ENCODE results near the gene MYH14. TPM values are rescaled to one million over a fixed set of nuclear protein-coding genes. Genes with fewer than 3 reads are reported as not detected.

MYH14 gene
- total RNA-seq, 1 donor from 2014 or later: 1.6 TPM

DNA sequence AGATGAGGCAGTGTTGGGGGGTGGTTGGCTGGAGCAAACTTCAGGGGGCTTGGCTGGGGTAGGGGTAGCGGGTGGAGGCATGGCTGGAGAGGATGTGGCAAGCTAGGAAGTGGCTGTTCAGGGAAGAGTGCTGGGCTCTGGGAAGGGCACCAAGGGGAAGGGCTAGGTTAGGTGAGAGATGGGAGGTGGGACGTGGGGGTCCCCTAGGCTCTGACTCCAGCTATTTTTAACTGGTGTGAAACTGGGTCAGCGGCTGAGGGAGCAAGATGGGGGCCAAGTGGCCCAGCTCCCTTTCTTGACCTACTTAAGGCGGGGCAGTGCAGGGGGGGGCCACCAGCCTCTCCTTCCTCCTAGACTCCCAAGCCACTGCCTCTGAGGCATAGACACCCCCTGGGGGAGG lies 118.4 kb downstream of the MYH14 start:
- Mint-ChIP-seq H3K27ac (no peak overlapping the region), H3K4me3 (no peak overlapping the region), H3K9me3 (no peaks in the 10 kb centered on the region), H3K4me1 (peaks cover 20% of the 10 kb centered on the region), H3K36me3 (no peaks in the 10 kb centered on the region), H3K27me3 (ENCODE audit: insufficient read depth, low read depth) (peaks cover 25% of the 10 kb centered on the region)
- Histone ChIP-seq H3K27ac (no peak overlapping the region), H3K9me3 (ENCODE audit: low read depth) (no peaks in the 10 kb centered on the region), H3K4me3 (no peak overlapping the region), H3F3A (ENCODE audit: low read depth) (peaks cover 10% of the 10 kb centered on the region), H3K4me1 (peaks cover 3% of the 10 kb centered on the region), H3K79me2 (ENCODE audit: low read depth) (no peaks in the 10 kb centered on the region), H2AFZ (replicated peaks) (no peak overlapping the region), H3K4me2 (no peak overlapping the region), H4K20me1 (ENCODE audit: low read depth) (peaks cover 25% of the 10 kb centered on the region), H3K27me3 (peaks cover 11% of the 10 kb centered on the region), H3K36me3 (no peaks in the 10 kb centered on the region), H3K9ac (no peak overlapping the region)
- no peak for DNase-seq (ENCODE audit: low spot score)
- TF ChIP-seq EZH2 (IDR thresholded peaks at IDR 0.05) (no peak), CTCF (IDR thresholded peaks at IDR 0.05) (no peak), EZH2phosphoT487 (IDR thresholded peaks at IDR 0.05) (no peak)

GRCh38 chr19:50322234-50322633 lies 118.8 kb downstream of the MYH14 start:
- H3K36me3 ChIP-seq: no peaks in the 10 kb centered on the region
- no peaks in the 10 kb centered on the region for H3K36me3 Mint-ChIP-seq
- H4K20me1 ChIP-seq (ENCODE audit: low read depth): peaks cover 29% of the 10 kb centered on the region
- peaks cover 24% of the 10 kb centered on the region for H3K4me1 Mint-ChIP-seq
- no peak overlapping the region for H3K27ac Mint-ChIP-seq
- no peak overlapping the region for H3K9ac ChIP-seq
- peaks cover 15% of the 10 kb centered on the region for H3K27me3 ChIP-seq
- TF ChIP-seq EZH2phosphoT487 (IDR thresholded peaks at IDR 0.05) (no peak), EZH2 (IDR thresholded peaks at IDR 0.05) (no peak), CTCF (IDR thresholded peaks at IDR 0.05) (no peak)
- H2AFZ ChIP-seq (replicated peaks): no peak overlapping the region
- H3K9me3 ChIP-seq (ENCODE audit: low read depth): no peaks in the 10 kb centered on the region
- no peak for DNase-seq (ENCODE audit: low spot score)
- peaks cover 10% of the 10 kb centered on the region for H3F3A ChIP-seq (ENCODE audit: low read depth)
- H3K4me1 ChIP-seq: peaks cover 3% of the 10 kb centered on the region
- no peak overlapping the region for H3K4me3 ChIP-seq
- no peak overlapping the region for H3K4me2 ChIP-seq
- H3K4me3 Mint-ChIP-seq: no peak overlapping the region
- H3K27me3 Mint-ChIP-seq (ENCODE audit: insufficient read depth, low read depth): peaks cover 27% of the 10 kb centered on the region
- H3K79me2 ChIP-seq (ENCODE audit: low read depth): no peaks in the 10 kb centered on the region
- no peaks in the 10 kb centered on the region for H3K9me3 Mint-ChIP-seq
- H3K27ac ChIP-seq: no peak overlapping the region

DNA sequence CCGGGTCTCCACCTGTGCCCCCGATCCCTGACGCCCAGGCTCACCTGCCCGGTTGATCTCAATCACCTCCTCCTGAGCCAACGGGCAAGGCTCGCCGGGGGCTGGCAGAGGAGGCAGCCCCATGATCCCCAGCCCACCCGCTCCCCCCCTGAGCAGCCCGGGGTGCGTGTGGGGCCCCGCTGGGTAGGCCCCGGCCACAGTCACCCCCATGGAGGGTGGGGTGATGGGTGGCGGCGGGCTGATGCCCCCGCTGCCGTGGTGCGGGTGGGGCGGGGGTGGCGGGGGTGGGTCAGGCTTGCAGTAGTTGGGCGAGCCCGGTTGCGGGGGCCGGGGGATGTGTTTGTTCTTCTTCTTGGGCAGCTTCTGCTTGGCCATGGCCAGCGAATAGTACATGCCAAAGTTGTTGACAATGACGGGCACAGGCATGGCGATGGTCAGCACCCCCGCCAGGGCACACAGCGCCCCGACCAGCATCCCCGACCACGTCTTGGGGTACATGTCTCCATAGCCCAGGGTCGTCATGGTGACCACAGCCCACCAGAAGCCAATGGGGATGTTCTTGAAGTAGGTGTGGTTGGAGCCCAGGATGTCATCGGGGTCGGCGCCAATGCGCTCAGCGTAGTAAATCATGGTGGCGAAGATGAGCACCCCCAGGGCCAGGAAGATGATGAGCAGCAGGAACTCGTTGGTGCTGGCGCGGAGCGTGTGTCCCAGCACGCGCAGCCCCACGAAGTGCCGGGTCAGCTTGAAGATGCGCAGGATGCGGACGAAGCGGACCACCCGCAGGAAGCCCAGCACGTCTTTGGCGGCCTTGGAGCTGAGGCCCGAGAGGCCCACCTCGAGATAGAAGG lies 119.7 kb downstream of the MYH14 start:
- Histone ChIP-seq H3K9ac (no peak overlapping the region), H3K4me1 (peaks cover 3% of the 10 kb centered on the region), H2AFZ (replicated peaks) (no peak overlapping the region), H3K79me2 (ENCODE audit: low read depth) (no peaks in the 10 kb centered on the region), H3K27ac (no peak overlapping the region), H3K9me3 (ENCODE audit: low read depth) (no peaks in the 10 kb centered on the region), H3K4me3 (no peak overlapping the region), H3K27me3 (peaks cover 24% of the 10 kb centered on the region), H3K4me2 (no peak overlapping the region), H4K20me1 (ENCODE audit: low read depth) (peaks cover 37% of the 10 kb centered on the region), H3F3A (ENCODE audit: low read depth) (peaks cover 10% of the 10 kb centered on the region), H3K36me3 (no peaks in the 10 kb centered on the region)
- Mint-ChIP-seq H3K36me3 (no peaks in the 10 kb centered on the region), H3K27me3 (ENCODE audit: insufficient read depth, low read depth) (peaks cover 33% of the 10 kb centered on the region), H3K4me3 (no peak overlapping the region), H3K27ac (no peak overlapping the region), H3K9me3 (no peaks in the 10 kb centered on the region), H3K4me1 (peaks cover 30% of the 10 kb centered on the region)
- no peak for DNase-seq (ENCODE audit: low spot score)
- no peak for TF ChIP-seq EZH2 (IDR thresholded peaks at IDR 0.05)
- no peak for TF ChIP-seq EZH2phosphoT487 (IDR thresholded peaks at IDR 0.05)
- TF ChIP-seq CTCF (IDR thresholded peaks at IDR 0.05): no peak

Data from neural progenitor cell (in vitro differentiated cells).